GM08714 (cell line): ENCODE data around the gene VAMP4.

Source experiments
- H3K4me3 ChIP-seq: fragments of 200-500 bp; sonication (Bioruptor generic); 2 replicates; pipeline ENCODE4 v1.5.1; 2014; ENCODE audit warnings: mild to moderate bottlenecking, low read length, inconsistent platforms
- ZNF274 ChIP-seq: IDR thresholded peaks from 2 replicates; pipeline ENCODE4 v1.6.1; 2012; ENCODE audit warnings: mild to moderate bottlenecking, low read depth, low read length

VAMP4 gene

DNA sequence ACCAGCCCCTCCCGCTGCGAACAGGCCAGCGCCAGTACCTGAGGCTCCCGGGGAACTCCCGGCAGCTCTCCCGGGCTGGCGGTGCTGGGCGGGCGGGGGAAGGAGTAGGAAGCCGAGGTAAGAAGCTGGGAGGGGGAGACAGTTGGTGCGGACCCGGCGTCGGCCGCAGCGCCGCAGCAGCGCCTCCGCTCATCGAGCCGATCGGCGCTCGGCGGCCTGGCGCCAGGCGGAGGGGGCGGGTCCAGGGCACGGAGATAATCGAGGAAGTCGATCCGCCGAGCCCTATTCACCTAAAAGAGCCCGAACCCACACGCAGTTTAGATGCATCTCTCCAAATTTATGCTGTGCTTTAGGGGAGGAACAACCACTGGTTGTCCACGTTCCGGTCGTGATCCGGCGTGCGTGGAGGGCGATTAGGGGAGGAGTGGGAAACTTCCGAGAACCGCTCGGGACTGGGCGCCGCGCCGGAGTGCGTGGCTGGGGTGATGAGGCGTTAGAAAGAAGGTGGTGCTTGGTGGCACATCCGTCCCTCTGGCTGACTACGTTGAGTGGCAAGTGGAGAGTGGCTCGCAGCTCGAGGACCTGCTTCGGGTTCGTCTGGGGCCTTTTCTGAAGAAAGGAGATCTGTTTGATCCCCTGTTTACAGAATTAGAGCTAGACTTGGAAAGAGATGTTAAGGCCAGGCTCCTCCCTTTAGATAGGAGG is at the start of gene VAMP4:
VAMP4 (minus strand) TSS at position 194 of the 705 bp plus-strand sequence. CDS start 3,651 bp downstream, outside the sequence.
- no peak for TF ChIP-seq ZNF274
- H3K4me3 ChIP-seq, result peak within 1 kb of the TSS; percentile 98

GRCh38 chr1:171790318-171790717 is 48.5 kb upstream of the VAMP4 start:
- H3K4me3 ChIP-seq, result no peak overlapping the region
- no peak for TF ChIP-seq ZNF274

- no peak overlapping the region for H3K4me3 ChIP-seq
- no peak for TF ChIP-seq ZNF274
Observed at GRCh38 chr1:171788696-171789095, 46.8 kb upstream of the VAMP4 start.

- no peak overlapping the region for H3K4me3 ChIP-seq
Observed at GRCh38 chr1:171787686-171788480, 46.0 kb upstream of the VAMP4 start.

DNA sequence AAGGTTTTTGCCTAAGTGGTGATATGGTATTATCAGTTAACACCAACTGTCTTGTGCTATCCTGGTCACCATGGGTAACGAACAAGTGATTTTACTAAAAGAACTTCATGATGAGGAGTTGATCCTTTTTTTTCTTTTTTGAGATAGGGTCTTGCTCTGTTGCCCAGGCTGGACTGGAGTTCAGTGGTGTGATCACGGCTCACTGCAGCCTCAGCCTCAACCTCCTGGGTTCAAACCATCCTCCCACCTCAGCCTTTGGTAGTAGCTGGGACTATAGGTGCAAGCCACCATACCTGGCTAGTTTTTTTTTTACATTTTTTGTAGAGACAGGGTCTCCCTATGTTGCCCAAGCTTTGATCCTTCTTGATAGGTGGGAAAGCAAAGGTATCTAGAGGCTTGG is 44.7 kb upstream of the VAMP4 start:
- TF ChIP-seq ZNF274, result no peak
- H3K4me3 ChIP-seq, result no peak overlapping the region

More at GRCh38 chr1:171787686-171788480, 46.0 kb upstream of the VAMP4 start:
- no peak for TF ChIP-seq ZNF274

DNA sequence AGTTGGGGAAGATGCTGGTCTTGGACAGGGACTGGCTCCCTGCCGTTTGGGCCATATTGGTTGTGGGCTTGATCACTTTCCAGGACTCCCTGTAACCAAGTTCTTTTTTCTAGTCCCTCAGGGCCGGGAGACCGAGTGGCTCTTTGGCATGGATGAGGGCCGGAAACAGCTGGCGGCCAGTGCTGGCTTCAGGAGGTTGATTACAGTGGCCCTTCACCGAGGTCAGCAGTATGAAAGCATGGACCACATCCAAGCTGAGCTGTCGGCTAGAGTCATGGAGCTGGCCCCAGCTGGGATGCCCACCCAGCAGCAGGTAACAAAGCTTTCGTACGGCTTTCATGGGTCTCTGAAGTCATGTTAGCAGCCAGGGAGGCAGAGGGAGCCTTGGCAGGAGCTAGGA is 43.9 kb upstream of the VAMP4 start:
- TF ChIP-seq ZNF274, result no peak
- no peak overlapping the region for H3K4me3 ChIP-seq

- H3K4me3 ChIP-seq, result no peak overlapping the region
- TF ChIP-seq ZNF274, result no peak
Observed at GRCh38 chr1:171784784-171785183, 42.9 kb upstream of the VAMP4 start.

GRCh38 chr1:171783816-171784530 is 42.1 kb upstream of the VAMP4 start:
- H3K4me3 ChIP-seq, result no peak overlapping the region
- no peak for TF ChIP-seq ZNF274

DNA sequence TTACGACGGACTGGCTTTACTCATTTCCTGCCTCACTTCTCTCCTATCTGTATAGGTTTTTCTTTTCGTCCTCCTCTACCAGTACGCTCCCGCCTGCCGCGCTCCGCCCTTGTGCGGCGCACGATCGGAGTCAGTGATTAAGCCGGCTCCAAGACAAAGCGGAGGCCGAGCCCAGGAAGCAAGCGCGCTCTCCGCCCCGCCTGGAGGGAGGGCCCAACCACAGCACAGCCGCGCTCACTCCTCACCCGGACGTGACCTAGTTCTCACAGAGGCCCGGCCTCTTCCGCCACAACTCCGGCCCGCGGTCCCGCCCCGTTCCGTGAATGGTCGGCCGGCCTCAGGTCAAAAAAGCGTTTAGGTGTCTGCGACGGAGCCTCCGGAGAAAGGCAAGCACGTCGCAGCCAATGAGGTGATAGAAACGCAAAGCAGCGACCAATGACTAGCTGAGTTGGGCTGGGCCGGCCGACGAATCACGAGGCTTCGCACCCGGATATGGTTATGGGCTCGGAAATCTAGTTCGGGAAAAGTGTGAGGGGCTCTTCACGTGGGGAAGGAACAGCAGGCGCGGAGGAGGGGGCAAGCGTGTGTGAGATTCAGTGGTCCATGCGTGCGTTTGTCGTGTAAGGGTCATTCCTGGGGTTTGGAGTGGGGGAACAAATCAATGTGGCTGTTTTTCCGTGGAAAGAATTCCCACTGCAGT is 39.5 kb upstream of the VAMP4 start, which contains the start of gene METTL13:
METTL13 (plus strand) TSS at position 485 of the 700 bp plus-strand sequence. CDS start 308 bp downstream, outside the sequence.
- TF ChIP-seq ZNF274, result no peak
- H3K4me3 ChIP-seq, result peak within 1 kb of the TSS; percentile 86

DNA sequence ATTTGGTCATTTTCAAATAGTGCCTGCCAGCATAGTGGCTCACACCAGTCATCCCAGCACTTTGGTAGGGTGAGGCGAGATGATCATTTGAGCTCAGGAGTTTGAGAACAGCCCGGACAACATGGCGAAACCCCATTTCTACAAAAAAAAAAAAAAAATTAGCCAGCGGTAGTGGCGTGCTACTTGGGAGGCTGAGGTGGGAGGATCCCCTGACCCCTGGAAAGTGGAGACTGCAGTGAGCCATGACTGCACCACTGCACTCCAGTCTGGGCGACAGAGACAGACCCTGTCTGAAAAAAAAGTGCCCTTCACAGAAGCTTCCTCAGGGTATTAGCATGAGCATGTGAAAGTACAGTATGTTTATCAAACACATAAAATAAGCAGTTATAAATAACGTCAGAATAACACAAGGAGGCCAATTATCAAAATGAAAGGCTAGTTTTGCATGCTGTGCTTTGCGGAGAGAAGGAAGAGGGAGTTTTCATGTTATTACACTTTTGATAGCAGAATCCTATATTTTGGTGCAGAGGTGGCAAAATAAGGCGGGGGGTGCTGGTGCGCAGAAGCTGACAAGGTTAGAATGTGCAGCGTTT is 38.8 kb upstream of the VAMP4 start:
- TF ChIP-seq ZNF274, result no peak
- H3K4me3 ChIP-seq, result peak overlapping the region; percentile 61

DNA sequence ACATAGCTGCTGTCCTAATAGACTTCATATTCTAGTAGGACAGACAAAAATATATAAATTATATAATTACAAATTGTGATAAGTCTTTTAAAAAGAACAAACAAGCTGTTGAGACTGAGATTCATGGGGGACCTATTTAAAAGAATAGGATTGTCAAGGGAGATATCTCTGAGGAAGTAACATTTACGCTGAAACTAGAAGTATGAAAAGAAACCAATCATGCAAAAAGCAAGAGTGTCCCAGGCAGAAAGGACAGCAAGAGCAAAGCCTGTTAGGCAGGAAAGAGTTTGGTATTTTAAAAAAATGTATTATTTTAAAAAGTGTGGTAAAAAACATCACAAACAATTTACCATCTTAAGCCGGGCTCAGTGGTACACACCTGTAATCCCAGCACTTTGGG is 30.4 kb upstream of the VAMP4 start:
- no peak overlapping the region for H3K4me3 ChIP-seq
- no peak for TF ChIP-seq ZNF274

- no peak overlapping the region for H3K4me3 ChIP-seq
- TF ChIP-seq ZNF274, result no peak
Observed at GRCh38 chr1:171769754-171770153, 27.9 kb upstream of the VAMP4 start.

GRCh38 chr1:171769171-171769570 is 27.3 kb upstream of the VAMP4 start:
- TF ChIP-seq ZNF274, result no peak
- no peak overlapping the region for H3K4me3 ChIP-seq

- TF ChIP-seq ZNF274, result no peak
- no peak overlapping the region for H3K4me3 ChIP-seq
Observed at GRCh38 chr1:171763764-171764163, 21.9 kb upstream of the VAMP4 start.
